Suprapubic skin (tissue), 4 donors: ENCODE measurements around the gene NFIC. TPM values are rescaled to one million over a fixed set of nuclear protein-coding genes. Genes with fewer than 3 reads are reported as not detected.

Experiments used
- DNase-seq, 2 donors: peaks; one replicate each; pipeline ENCODE4 v3.0.0-alpha.2; 2019; ENCODE audit warnings: low spot score in 2 of 2
- H3K27ac ChIP-seq: fragments of 200-600 bp; sonication (generic); one replicate; pipeline ENCODE4 v1.5.1; 2019
- H3K27me3 ChIP-seq: fragments of 200-600 bp; sonication (generic); one replicate; pipeline ENCODE4 v1.5.1; 2019
- H3K36me3 ChIP-seq: fragments of 200-600 bp; sonication (generic); one replicate; pipeline ENCODE4 v1.5.1; 2019
- H3K4me1 ChIP-seq: fragments of 200-600 bp; sonication (generic); one replicate; pipeline ENCODE4 v1.5.1; 2019
- H3K4me3 ChIP-seq: fragments of 200-600 bp; sonication (generic); one replicate; pipeline ENCODE4 v1.5.1; 2019; ENCODE audit warnings: mild to moderate bottlenecking
- H3K9me3 ChIP-seq: fragments of 200-600 bp; sonication (generic); one replicate; pipeline ENCODE4 v1.5.1; 2019
- CTCF ChIP-seq, 2 donors: fragments of 200-600 bp in 1 of 2; fragments of 450-650 bp in 1 of 2; sonication (generic) in 1 of 2; IDR thresholded peaks; one replicate each; pipeline ENCODE4 v1.5.1; 2016 to 2019; ENCODE audit warnings: antibody characterized with exemption in 2 of 2, mild to moderate bottlenecking in 1 of 2, moderate library complexity in 1 of 2
- EP300 ChIP-seq: sonication (generic); formaldehyde crosslinking; IDR thresholded peaks from one replicate; pipeline ENCODE4 v1.6.1; 2017; ENCODE audit warnings: antibody characterized with exemption
- POLR2A ChIP-seq, 2 donors: fragments of 450-650 bp; IDR thresholded peaks; one replicate each; pipeline ENCODE4 v1.6.1; 2017; ENCODE audit warnings: antibody characterized with exemption in 2 of 2, mild to moderate bottlenecking in 2 of 2, moderate library complexity in 2 of 2
- POLR2AphosphoS5 ChIP-seq, 3 donors: sonication (generic); formaldehyde crosslinking; IDR thresholded peaks; one replicate each; pipeline ENCODE4 v1.6.1; 2017; ENCODE audit warnings: antibody characterized with exemption in 3 of 3
- WGBS: methylation state at CpG from one replicate; pipeline ENCODE4 v1.1.5; 2018; 5-methylcytosine and 5-hydroxymethylcytosine counted together
- total RNA-seq, 4 donors: library from RNA; depleted of rRNA; stranded (reverse); fragments of >200 nt; gene quantifications; one replicate each; pipeline ENCODE4 v1.1.0, GENCODE V29; 2016

Gene NFIC
- total RNA-seq, 4 donors from 2014 or later = 135 to 234 (median 194) TPM

- no peaks in the 10 kb centered on the region for H3K9me3 ChIP-seq
- no peak for DNase-seq
- WGBS = 93% methylated on average over 2 of the region's 2 CpGs
- TF ChIP-seq EP300 (no peak), CTCF (IDR thresholded peaks at IDR 0.05) (no peak), POLR2AphosphoS5 (IDR thresholded peaks at IDR 0.05) (no peak), POLR2A (IDR thresholded peaks at IDR 0.05) (no peak)
- no peaks in the 10 kb centered on the region for H3K36me3 ChIP-seq
- no peak overlapping the region for H3K27ac ChIP-seq
- no peak overlapping the region for H3K4me3 ChIP-seq
- no peaks in the 10 kb centered on the region for H3K27me3 ChIP-seq
- H3K4me1 ChIP-seq = peaks cover 27% of the 10 kb centered on the region
These were observed 9.6 kb upstream of the NFIC start for GRCh38 chr19:3356805-3357204.

- Histone ChIP-seq H3K4me1 (peaks cover 33% of the 10 kb centered on the region), H3K9me3 (no peaks in the 10 kb centered on the region), H3K27ac (no peak overlapping the region), H3K4me3 (no peak overlapping the region), H3K36me3 (no peaks in the 10 kb centered on the region), H3K27me3 (no peaks in the 10 kb centered on the region)
- DNase-seq = no peak
- no peak for TF ChIP-seq CTCF (IDR thresholded peaks at IDR 0.05)
- no peak for TF ChIP-seq POLR2AphosphoS5 (IDR thresholded peaks at IDR 0.05)
- no peak for TF ChIP-seq POLR2A (IDR thresholded peaks at IDR 0.05)
- TF ChIP-seq EP300 = no peak
- 52% methylated on average over 11 of the region's 16 CpGs for WGBS
These were observed 9.0 kb upstream of the NFIC start for GRCh38 chr19:3357271-3357991.

GRCh38 chr19:3357992-3358688 lies 8.2 kb upstream of the NFIC start:
- Histone ChIP-seq H3K27ac (peak overlapping the region; percentile 99), H3K4me1 (peaks cover 37% of the 10 kb centered on the region), H3K4me3 (peak overlapping the region; percentile 84), H3K9me3 (no peaks in the 10 kb centered on the region), H3K27me3 (no peaks in the 10 kb centered on the region), H3K36me3 (no peaks in the 10 kb centered on the region)
- no peak for DNase-seq
- no peak for TF ChIP-seq POLR2AphosphoS5 (IDR thresholded peaks at IDR 0.05)
- TF ChIP-seq CTCF (IDR thresholded peaks at IDR 0.05) = no peak
- TF ChIP-seq POLR2A (IDR thresholded peaks at IDR 0.05) = no peak
- no peak for TF ChIP-seq EP300
- 16% methylated on average over 19 of the region's 38 CpGs for WGBS

- WGBS = no CpG with 5 or more reads among the region's 27 CpGs
- TF ChIP-seq POLR2A (IDR thresholded peaks at IDR 0.05) (no peak), POLR2AphosphoS5 (IDR thresholded peaks at IDR 0.05) (no peak), CTCF (IDR thresholded peaks at IDR 0.05) (no peak)
- H3K4me1 ChIP-seq = peaks cover 38% of the 10 kb centered on the region
- DNase-seq = no peak
- H3K4me3 ChIP-seq = peak overlapping the region; percentile 84
- no peaks in the 10 kb centered on the region for H3K9me3 ChIP-seq
- peak overlapping the region; percentile 99 for H3K27ac ChIP-seq
- H3K36me3 ChIP-seq = no peaks in the 10 kb centered on the region
- H3K27me3 ChIP-seq = no peaks in the 10 kb centered on the region
These were observed 7.7 kb upstream of the NFIC start for GRCh38 chr19:3358689-3359014.
